Omental fat pad (tissue), 4 donors: ENCODE results near the gene ZSCAN29. TPM values are rescaled to one million over a fixed set of nuclear protein-coding genes. Genes with fewer than 3 reads are reported as not detected.

Experiments
- ATAC-seq: fragments of 150-250 bp; one replicate; pipeline ENCODE4 v1.9.1; 2016; ENCODE audit warnings: mild to moderate bottlenecking, moderate library complexity; ENCODE audit not compliant: low FRiP score
- DNase-seq: peaks from one replicate; pipeline ENCODE4 v3.0.0-alpha.2; 2019; ENCODE audit warnings: low spot score
- CTCF ChIP-seq, 3 donors: fragments of 450-650 bp; IDR thresholded peaks; one replicate each; pipeline ENCODE4 v1.5.1; 2016 to 2017; ENCODE audit warnings: antibody characterized with exemption in 3 of 3, mild to moderate bottlenecking in 3 of 3, moderate library complexity in 2 of 3
- total RNA-seq, 4 donors: library from RNA; depleted of rRNA; stranded (reverse); fragments of >200 nt; gene quantifications; one replicate each; pipeline ENCODE4 v1.1.0, GENCODE V29; 2016

The ZSCAN29 gene
- total RNA-seq, 4 donors from 2014 or later = 12.0 to 26.6 (median 16.7) TPM

DNA sequence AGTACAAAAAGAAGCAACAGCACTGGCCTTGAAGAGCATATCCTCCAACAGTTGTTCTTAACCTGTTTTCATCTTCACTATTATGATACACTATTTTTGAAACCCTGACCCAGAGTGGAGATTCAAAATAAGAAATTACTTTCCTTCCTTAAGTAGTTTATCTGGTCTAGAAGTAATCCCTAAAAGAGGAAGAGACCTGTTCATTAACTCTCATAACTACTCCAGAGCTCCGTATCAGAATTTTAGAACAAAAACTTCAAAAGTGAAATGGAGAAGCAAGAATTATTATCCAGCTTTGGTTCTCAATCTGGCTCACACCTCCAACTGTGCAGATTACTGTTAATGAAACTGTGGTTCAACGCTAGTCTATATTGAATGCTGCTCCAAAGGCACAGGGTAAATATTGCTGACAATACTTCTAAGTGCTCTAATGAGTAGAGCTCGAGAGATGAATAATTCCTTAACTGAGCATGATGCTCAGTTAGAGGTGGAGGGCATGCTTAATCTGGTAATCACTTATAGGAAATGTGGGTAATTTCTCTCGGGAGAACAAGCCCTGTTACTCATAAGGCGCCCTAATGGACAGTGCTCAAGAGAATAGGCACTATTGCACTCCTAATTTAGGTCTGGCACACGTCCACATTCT is 45.7 kb downstream of the ZSCAN29 start:
- no peak for ATAC-seq
- DNase-seq = no peak

DNA sequence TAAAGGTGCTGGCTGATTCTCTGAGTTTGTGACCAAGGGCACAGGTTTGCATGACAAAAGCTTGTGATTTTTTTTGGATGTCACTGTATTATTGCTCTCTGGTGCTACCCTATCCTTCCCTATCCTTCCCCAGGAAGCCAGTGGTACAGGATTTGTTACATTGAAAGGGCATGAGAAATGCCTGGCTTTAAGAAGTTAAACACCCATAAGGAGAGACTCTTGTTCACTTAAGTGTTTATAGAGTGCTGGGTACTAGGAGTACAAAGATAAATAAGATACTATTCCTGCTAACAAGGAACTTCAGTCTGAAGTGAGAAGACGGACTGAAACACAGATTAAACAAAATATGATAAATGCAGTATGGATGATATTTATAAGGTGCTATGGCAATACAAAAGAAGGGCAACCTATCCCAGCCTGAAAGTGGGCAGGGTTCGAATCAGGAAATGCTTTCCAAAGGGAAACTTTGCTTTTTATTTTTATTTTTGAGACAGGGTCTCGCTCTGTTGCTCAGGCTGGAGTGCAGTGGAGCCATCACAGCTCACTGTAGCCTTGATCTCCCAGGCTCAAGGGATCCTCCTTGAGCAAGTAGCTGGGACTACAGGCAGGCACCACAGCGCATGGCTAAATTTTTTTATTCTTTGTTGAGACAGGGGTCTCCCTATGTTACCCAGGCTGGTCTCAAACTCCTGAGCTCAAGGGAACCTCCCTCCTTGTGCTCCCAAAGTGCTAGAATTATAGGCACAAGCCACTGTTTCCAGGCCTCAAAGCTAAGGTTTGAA is 51.7 kb downstream of the ZSCAN29 start:
- no peak for TF ChIP-seq CTCF (IDR thresholded peaks at IDR 0.05)
- DNase-seq (no peak), ATAC-seq (no peak)

More for the DNA sequence above, 45.7 kb downstream of the ZSCAN29 start:
- TF ChIP-seq CTCF (IDR thresholded peaks at IDR 0.05) = no peak

- ATAC-seq (no peak), DNase-seq (no peak)
- TF ChIP-seq CTCF (IDR thresholded peaks at IDR 0.05) = no peak
Measured at GRCh38 chr15:43317566-43318184, 53.2 kb downstream of the ZSCAN29 start.

GRCh38 chr15:43316971-43317346 is 53.9 kb downstream of the ZSCAN29 start:
- no peak for ATAC-seq
- no peak for DNase-seq
- TF ChIP-seq CTCF (IDR thresholded peaks at IDR 0.05) = no peak

- ATAC-seq (no peak), DNase-seq (no peak)
- no peak for TF ChIP-seq CTCF (IDR thresholded peaks at IDR 0.05)
Measured at GRCh38 chr15:43316016-43316970, 54.5 kb downstream of the ZSCAN29 start.

GRCh38 chr15:43314171-43314570 is 56.7 kb downstream of the ZSCAN29 start:
- DNase-seq (no peak), ATAC-seq (no peak)
- no peak for TF ChIP-seq CTCF (IDR thresholded peaks at IDR 0.05)
